HepG2 (cell line): ENCODE measurements around the gene NFKBIA. TPM values are rescaled to one million over a fixed set of nuclear protein-coding genes. Genes with fewer than 3 reads are reported as not detected.
A peak's percentile ranks its signal among the peaks of the same experiment; 100 is the strongest.

ENCODE experiments used
- ASH2L ChIP-seq: fragments of 300-600, 200-600 bp; sonication (generic); IDR thresholded peaks from 2 replicates; pipeline ENCODE4 v1.7.0; 2017; ENCODE audit warnings: low read depth, mild to moderate bottlenecking, moderate library complexity, mixed read lengths, low read length; ENCODE audit not compliant: insufficient read length
- FOXA1 ChIP-seq, 2 experiments: fragments of 450-650 bp in 1 of 2; sonication (generic) in 1 of 2; formaldehyde crosslinking in 1 of 2; IDR thresholded peaks; 2 replicates each; pipeline versions ENCODE4 v1.4.0 to v1.6.1; 2016 to 2020; ENCODE audit warnings: missing genetic modification reagents in 1 of 2
- IRX3 ChIP-seq: sonication (generic); formaldehyde crosslinking; IDR thresholded peaks from 2 replicates; pipeline ENCODE4 v1.8.1; 2023; ENCODE audit warnings: mild to moderate bottlenecking, low read depth, missing genetic modification reagents, borderline replicate concordance
- MIER2 ChIP-seq: IDR thresholded peaks from 2 replicates; pipeline ENCODE4 v1.6.1; 2016; ENCODE audit warnings: missing biosample characterization, missing genetic modification reagents
- PTBP1 ChIP-seq: fragments of 200-400 bp; formaldehyde crosslinking; IDR thresholded peaks from 2 replicates; pipeline ENCODE4 v1.6.1; 2018; ENCODE audit warnings: low read length, low read depth; ENCODE audit not compliant: poor library complexity, severe bottlenecking
- RBAK ChIP-seq: sonication (generic); formaldehyde crosslinking; IDR thresholded peaks from 2 replicates; pipeline ENCODE4 v1.5.1; 2020; ENCODE audit warnings: mild to moderate bottlenecking, missing genetic modification reagents
- RFX1 ChIP-seq: fragments of 450-650 bp; IDR thresholded peaks from 2 replicates; pipeline ENCODE4 v1.6.1; 2017
- SNAPC2 ChIP-seq: sonication (generic); formaldehyde crosslinking; IDR thresholded peaks from 2 replicates; pipeline ENCODE4 v1.8.1; 2022; ENCODE audit warnings: mild to moderate bottlenecking, missing genetic modification reagents
- SP5 ChIP-seq: IDR thresholded peaks from 2 replicates; pipeline ENCODE4 v1.6.1; 2016; ENCODE audit warnings: low read depth, borderline replicate concordance
- TCF7L2 ChIP-seq: IDR thresholded peaks from 2 replicates; pipeline ENCODE4 v1.6.1; 2011; ENCODE audit warnings: mild to moderate bottlenecking, low read depth, low read length, moderate library complexity
- ZKSCAN8 ChIP-seq: IDR thresholded peaks from 2 replicates; pipeline ENCODE4 v1.6.1; 2016; ENCODE audit warnings: borderline replicate concordance, missing genetic modification reagents, missing compliant biosample characterization
- ZMAT3 ChIP-seq: sonication (generic); formaldehyde crosslinking; conservative IDR thresholded peaks from 2 replicates; pipeline ENCODE4 v1.7.0; 2021; ENCODE audit warnings: missing genetic modification reagents
- ZNF234 ChIP-seq: sonication (generic); formaldehyde crosslinking; conservative IDR thresholded peaks from 2 replicates; pipeline ENCODE4 v1.5.1; 2020; ENCODE audit warnings: mild to moderate bottlenecking, missing genetic modification reagents
- ZNF326 ChIP-seq: sonication (generic); formaldehyde crosslinking; IDR thresholded peaks from 2 replicates; pipeline ENCODE4 v1.4.0; 2020; ENCODE audit warnings: missing genetic modification reagents, borderline replicate concordance
- ZNF354B ChIP-seq: sonication (generic); formaldehyde crosslinking; IDR thresholded peaks from 2 replicates; pipeline ENCODE4 v1.8.0; 2022; ENCODE audit warnings: mild to moderate bottlenecking, missing genetic modification reagents
- ZNF547 ChIP-seq: sonication (generic); formaldehyde crosslinking; IDR thresholded peaks from 2 replicates; pipeline ENCODE4 v1.5.1; 2020; ENCODE audit warnings: mild to moderate bottlenecking, missing genetic modification reagents
- polyA plus RNA-seq, 8 experiments: library from polyadenylated mRNA; depleted of rRNA in 3 of 8; stranded (reverse) in 7 of 8; unstranded in 1 of 8; fragments of >200 nt; fragmentation: Illumina TruSeq in 4 of 8; extraction: Trizol in 4 of 8; gene quantifications; 2 replicates each; pipeline versions ENCODE4 v1.2.1 to v1.2.3, GENCODE V29; 2011 to 2016; ENCODE audit warnings: low read depth in 4 of 8, missing spikeins in 1 of 8, mixed read lengths in 1 of 8; ENCODE audit not compliant: insufficient read depth in 1 of 8
- total RNA-seq, 5 experiments: library from RNA; depleted of rRNA; stranded (reverse); fragments of >200 nt; fragmentation: Illumina TruSeq; extraction: Trizol; gene quantifications; 2 replicates each; pipeline ENCODE4 v1.2.3, GENCODE V29; 2016; ENCODE audit warnings: low read depth in 1 of 5
- TF ChIP-seq, protein P1 (sequence below): sonication (generic); formaldehyde crosslinking; IDR thresholded peaks from 2 replicates; pipeline ENCODE4 v1.5.0; 2020; ENCODE audit warnings: missing genetic modification reagents, mild to moderate bottlenecking, borderline replicate concordance
- TF ChIP-seq, protein P2 (sequence below): sonication (generic); formaldehyde crosslinking; IDR thresholded peaks from 2 replicates; pipeline ENCODE4 v1.4.0; 2020; ENCODE audit warnings: low read depth, missing genetic modification reagents
- TF ChIP-seq, protein P3 (sequence below): sonication (generic); formaldehyde crosslinking; IDR thresholded peaks from 2 replicates; pipeline ENCODE4 v1.4.0; 2020; ENCODE audit warnings: missing genetic modification reagents, low read depth, mild to moderate bottlenecking, borderline replicate concordance
- TF ChIP-seq, protein P4 (sequence below): sonication (generic); formaldehyde crosslinking; IDR thresholded peaks from 2 replicates; pipeline ENCODE4 v1.8.0; 2022; ENCODE audit warnings: missing genetic modification reagents, mild to moderate bottlenecking, inconsistent platforms, borderline replicate concordance
- TF ChIP-seq, protein P5 (sequence below): sonication (generic); formaldehyde crosslinking; IDR thresholded peaks from 2 replicates; pipeline ENCODE4 v1.4.0; 2020; ENCODE audit warnings: missing genetic modification reagents, mild to moderate bottlenecking, borderline replicate concordance

Gene NFKBIA
- total and polyA plus RNA-seq, 2 of the 13 experiments (the other 11 are each of a cell fraction or from before 2014, with no cell fraction given), result 197 to 319 TPM

DNA sequence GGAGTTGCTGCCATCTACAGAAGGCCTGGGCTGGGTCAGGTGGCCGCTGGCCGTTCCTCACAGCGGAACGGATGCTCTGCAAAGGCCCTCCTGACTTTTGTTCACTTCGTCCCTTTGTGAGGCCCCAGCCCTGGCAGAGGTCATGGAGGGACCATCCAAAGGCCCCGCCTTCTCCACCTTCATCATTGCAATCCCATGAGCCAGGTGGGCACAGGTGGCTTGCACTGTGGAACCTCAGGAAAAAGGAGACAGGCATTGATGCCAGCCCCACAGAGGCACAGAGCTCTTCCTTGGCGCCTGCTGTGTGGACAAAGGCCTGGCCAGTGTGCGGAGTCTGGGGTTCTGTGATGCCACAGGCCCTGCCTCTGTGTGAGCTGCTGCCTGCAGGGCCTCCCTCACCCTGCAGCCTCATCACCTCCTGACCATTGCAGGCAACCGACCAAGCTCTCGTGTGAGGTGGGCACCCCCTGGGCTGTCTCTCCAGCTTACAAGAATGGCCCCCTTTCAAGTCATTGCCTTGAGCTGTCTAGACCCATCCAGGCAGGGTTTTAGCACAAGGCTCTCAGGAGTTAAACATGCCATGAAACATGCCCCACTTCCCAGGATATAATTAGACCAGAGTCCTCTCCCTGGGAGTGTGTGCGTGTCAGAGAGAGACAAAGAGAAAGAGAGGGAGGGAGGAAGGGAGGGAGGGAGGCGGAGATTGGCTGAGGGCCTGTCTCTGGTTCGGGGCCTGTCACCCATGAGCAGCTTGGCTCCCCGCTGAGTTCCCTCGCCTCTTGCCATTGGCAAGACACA lies 19.3 kb downstream of the NFKBIA start (continued):
- TF ChIP-seq RBAK (CRISPR knock-in tag) (peak; percentile 70), ZKSCAN8 (no peak), ZNF234 (CRISPR knock-in tag) (peak; percentile 80; the same call in 1 of the 2 replicates), ZNF354B (no peak; the same call in 1 of the 2 replicates), ZMAT3 (CRISPR knock-in tag) (peak; percentile 74; the same call in 1 of the 2 replicates), IRX3 (peak; percentile 68; the same call in 1 of the 2 replicates), FOXA1 (IDR thresholded peaks at IDR 0.05) (no peak), FOXA1 (CRISPR knock-in tag; IDR thresholded peaks at IDR 0.05) (peak; percentile 38; the same call in 1 of the 2 replicates), SP5 (CRISPR knock-in tag) (peak; percentile 68), ZNF326 (CRISPR knock-in tag) (no peak), SNAPC2 (CRISPR knock-in tag) (no peak; the same call in none of the 2 replicates), MIER2 (CRISPR knock-in tag) (no peak; the same call in 1 of the 2 replicates), TCF7L2 (no peak), ZNF547 (CRISPR knock-in tag) (peak; percentile 82; the same call in 1 of the 2 replicates), PTBP1 (peak; percentile 96), RFX1 (no peak), ASH2L (no peak)
- TF ChIP-seq, protein P1, sequence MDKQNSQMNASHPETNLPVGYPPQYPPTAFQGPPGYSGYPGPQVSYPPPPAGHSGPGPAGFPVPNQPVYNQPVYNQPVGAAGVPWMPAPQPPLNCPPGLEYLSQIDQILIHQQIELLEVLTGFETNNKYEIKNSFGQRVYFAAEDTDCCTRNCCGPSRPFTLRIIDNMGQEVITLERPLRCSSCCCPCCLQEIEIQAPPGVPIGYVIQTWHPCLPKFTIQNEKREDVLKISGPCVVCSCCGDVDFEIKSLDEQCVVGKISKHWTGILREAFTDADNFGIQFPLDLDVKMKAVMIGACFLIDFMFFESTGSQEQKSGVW (CRISPR knock-in tag), result no peak
- TF ChIP-seq, protein P2, sequence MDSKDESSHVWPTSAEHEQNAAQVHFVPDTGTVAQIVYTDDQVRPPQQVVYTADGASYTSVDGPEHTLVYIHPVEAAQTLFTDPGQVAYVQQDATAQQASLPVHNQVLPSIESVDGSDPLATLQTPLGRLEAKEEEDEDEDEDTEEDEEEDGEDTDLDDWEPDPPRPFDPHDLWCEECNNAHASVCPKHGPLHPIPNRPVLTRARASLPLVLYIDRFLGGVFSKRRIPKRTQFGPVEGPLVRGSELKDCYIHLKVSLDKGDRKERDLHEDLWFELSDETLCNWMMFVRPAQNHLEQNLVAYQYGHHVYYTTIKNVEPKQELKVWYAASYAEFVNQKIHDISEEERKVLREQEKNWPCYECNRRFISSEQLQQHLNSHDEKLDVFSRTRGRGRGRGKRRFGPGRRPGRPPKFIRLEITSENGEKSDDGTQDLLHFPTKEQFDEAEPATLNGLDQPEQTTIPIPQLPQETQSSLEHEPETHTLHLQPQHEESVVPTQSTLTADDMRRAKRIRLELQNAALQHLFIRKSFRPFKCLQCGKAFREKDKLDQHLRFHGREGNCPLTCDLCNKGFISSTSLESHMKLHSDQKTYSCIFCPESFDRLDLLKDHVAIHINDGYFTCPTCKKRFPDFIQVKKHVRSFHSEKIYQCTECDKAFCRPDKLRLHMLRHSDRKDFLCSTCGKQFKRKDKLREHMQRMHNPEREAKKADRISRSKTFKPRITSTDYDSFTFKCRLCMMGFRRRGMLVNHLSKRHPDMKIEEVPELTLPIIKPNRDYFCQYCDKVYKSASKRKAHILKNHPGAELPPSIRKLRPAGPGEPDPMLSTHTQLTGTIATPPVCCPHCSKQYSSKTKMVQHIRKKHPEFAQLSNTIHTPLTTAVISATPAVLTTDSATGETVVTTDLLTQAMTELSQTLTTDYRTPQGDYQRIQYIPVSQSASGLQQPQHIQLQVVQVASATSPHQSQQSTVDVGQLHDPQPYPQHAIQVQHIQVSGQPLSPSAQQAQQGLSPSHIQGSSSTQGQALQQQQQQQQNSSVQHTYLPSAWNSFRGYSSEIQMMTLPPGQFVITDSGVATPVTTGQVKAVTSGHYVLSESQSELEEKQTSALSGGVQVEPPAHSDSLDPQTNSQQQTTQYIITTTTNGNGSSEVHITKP (CRISPR knock-in tag), result peak; percentile 71
- TF ChIP-seq, protein P3, sequence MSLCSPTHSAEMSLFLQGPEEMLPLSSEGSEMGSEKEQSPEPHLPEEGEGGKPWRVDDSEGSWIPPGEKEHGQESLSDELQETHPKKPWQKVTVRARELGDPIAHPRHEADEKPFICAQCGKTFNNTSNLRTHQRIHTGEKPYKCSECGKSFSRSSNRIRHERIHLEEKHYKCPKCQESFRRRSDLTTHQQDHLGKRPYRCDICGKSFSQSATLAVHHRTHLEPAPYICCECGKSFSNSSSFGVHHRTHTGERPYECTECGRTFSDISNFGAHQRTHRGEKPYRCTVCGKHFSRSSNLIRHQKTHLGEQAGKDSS, result no peak; the same call in 1 of the 2 replicates
- TF ChIP-seq, protein P4, sequence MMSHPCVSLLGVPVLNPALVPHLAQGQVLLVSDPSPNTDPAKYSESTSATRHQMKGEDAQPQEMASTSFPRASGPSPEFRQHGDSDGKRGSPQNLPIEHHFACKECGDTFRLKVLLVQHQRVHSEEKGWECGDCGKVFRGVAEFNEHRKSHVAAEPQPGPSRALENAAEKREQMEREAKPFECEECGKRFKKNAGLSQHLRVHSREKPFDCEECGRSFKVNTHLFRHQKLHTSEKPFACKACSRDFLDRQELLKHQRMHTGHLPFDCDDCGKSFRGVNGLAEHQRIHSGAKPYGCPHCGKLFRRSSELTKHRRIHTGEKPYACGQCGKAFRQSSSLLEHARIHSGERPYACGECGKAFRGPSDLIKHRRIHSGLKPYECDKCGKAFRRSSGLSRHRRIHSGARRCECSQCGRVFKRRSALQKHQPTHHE (CRISPR knock-in tag), result 0 out of 2 replicates have a peak, but pooled peaks have one; percentile 64
- TF ChIP-seq, protein P5, sequence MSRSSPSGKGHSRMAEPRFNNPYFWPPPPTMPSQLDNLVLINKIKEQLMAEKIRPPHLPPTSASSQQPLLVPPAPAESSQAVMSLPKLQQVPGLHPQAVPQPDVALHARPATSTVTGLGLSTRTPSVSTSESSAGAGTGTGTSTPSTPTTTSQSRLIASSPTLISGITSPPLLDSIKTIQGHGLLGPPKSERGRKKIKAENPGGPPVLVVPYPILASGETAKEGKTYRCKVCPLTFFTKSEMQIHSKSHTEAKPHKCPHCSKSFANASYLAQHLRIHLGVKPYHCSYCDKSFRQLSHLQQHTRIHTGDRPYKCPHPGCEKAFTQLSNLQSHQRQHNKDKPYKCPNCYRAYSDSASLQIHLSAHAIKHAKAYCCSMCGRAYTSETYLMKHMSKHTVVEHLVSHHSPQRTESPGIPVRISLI, result peak; percentile 69
